ENCODE data around the gene TSPO. TPM values are rescaled to one million over a fixed set of nuclear protein-coding genes. Genes with fewer than 3 reads are reported as not detected.

TSPO gene
- polyA plus RNA-seq, 1 donor (not counting 4 experiments of a cell fraction or from before 2014, with no cell fraction given), result 139 TPM

DNA sequence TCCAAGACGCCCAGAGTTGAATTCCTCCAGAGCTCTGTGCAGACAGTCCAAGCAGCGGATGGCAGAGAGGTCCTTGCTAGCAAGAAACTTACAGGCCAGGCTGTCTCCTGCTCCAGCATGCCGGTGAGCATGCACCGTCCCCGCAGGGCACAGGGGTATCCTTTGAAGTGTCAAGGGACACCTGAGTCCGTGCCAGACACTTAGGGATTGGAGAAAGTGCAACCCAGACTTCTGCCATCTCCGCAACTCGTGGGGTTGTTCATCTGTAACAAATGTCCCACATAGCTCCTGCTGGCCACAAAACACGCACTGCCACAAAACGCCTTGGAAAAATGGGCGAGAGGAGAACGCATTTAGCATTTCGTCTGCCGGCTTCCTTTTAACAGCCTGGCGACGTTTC is 13.3 kb downstream of the TSPO start:
- no peak overlapping the region for H3K27ac ChIP-seq (ENCODE audit: control insufficient read depth, insufficient read depth, low read length)
- H3K9ac ChIP-seq (ENCODE audit: control insufficient read depth, extremely low read depth, insufficient read depth, low read length), result no peak overlapping the region

DNA sequence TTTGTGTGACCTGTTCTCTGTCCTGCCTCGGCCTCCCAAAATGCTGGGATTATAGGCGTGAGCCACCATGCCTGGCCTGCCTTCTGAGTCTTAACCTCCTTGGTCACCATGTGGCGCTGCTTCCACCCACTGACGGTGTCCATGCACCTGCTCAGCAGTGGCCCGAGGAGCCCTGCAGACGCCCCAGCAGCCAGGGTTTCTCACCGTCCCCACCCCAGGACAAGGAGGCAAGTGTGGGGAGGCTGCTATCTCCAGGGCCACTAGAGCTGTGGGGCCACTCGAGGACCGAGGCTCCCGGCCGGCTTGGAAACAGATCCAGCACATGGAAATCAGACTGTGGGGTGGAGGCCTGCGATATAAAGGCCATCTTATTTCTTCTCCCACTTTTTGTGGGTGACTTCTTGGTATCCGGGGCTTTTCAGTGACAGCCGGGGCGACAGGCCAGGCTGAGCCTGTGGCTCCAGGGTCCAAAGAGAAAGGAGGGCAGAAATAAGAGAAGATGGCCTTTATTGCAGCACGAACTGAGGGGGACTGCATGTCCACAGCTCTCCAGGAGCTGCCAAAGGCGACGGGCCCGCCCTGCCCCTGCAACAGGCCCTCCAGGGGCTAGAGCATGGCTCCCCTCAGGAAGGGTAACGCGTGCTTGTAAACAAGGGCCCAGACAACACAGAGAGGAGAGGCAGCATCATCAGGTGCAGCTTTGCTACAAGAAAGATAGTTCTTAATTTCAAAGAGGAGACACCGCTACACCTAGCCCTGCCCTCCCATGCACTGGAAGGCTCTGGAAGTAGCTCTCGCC is 15.0 kb downstream of the TSPO start:
- no peak overlapping the region for H3K27ac ChIP-seq (ENCODE audit: control insufficient read depth, insufficient read depth, low read length)
- dilution Hi-C loops (cut with MboI; ENCODE audit: extremely low pct_ligation_motif_present, low sequenced_read_pairs), result no loop called here
- H3K27me3 ChIP-seq (ENCODE audit: control insufficient read depth, extremely low read depth, insufficient read depth, low read length), result no peaks in the 10 kb centered on the region
- no peaks in the 10 kb centered on the region for H3K9me3 ChIP-seq (ENCODE audit: control insufficient read depth, low read depth, low read length)
- H4K20me1 ChIP-seq (ENCODE audit: control insufficient read depth, extremely low read depth, insufficient read depth, low read length), result peaks cover 8% of the 10 kb centered on the region
- H3K79me2 ChIP-seq (ENCODE audit: control insufficient read depth, insufficient read depth, low read length), result no peaks in the 10 kb centered on the region
- H3K9ac ChIP-seq (ENCODE audit: control insufficient read depth, extremely low read depth, insufficient read depth, low read length), result no peak overlapping the region
- H3K9me1 ChIP-seq (ENCODE audit: control insufficient read depth, extremely low read depth, insufficient read depth, low read length), result peaks cover 5% of the 10 kb centered on the region
- no peak for FAIRE-seq
- H2AFZ ChIP-seq (ENCODE audit: control insufficient read depth, low read length), result no peak overlapping the region
- peaks cover 20 to 28% of the 10 kb centered on the region in 2 experiments for H3K36me3 ChIP-seq (ENCODE audit: control insufficient read depth in 2 of 2, extremely low read depth in 1 of 2, insufficient read depth in 2 of 2, low read length in 2 of 2)
- TF ChIP-seq EZH2 (IDR thresholded peaks at IDR 0.05; ENCODE audit: low read length) (no peak), CTCF (optimal IDR thresholded peaks at IDR 0.05 in 1 of 3, IDR thresholded peaks at IDR 0.05 in 1 of 3, conservative IDR thresholded peaks at IDR 0.05 in 1 of 3; ENCODE audit: extremely low read depth in 1 of 3, insufficient read depth in 2 of 3, low read length in 3 of 3) (no peak)
- no peak overlapping the region for H3K4me3 ChIP-seq (ENCODE audit: control insufficient read depth in 2 of 3, extremely low read depth in 1 of 3, insufficient read depth in 2 of 3, low read depth in 1 of 3, low read length in 3 of 3)
- H3K4me1 ChIP-seq (ENCODE audit: control insufficient read depth, extremely low read depth, insufficient read depth, low read length), result peaks cover 35% of the 10 kb centered on the region
- H3K4me2 ChIP-seq (ENCODE audit: control insufficient read depth, extremely low read depth, insufficient read depth, low read depth, low read length), result no peak overlapping the region
- no peak for DNase-seq (ENCODE audit: low read depth, low spot score)

More for the DNA sequence above, 13.3 kb downstream of the TSPO start:
- peaks cover 16% of the 10 kb centered on the region for H4K20me1 ChIP-seq (ENCODE audit: control insufficient read depth, extremely low read depth, insufficient read depth, low read length)
- peaks cover 35% of the 10 kb centered on the region for H3K4me1 ChIP-seq (ENCODE audit: control insufficient read depth, extremely low read depth, insufficient read depth, low read length)
- peaks cover 25 to 29% of the 10 kb centered on the region in 2 experiments for H3K36me3 ChIP-seq (ENCODE audit: control insufficient read depth in 2 of 2, extremely low read depth in 1 of 2, insufficient read depth in 2 of 2, low read length in 2 of 2)
- TF ChIP-seq EZH2 (IDR thresholded peaks at IDR 0.05; ENCODE audit: low read length) (no peak), CTCF (optimal IDR thresholded peaks at IDR 0.05 in 1 of 3, IDR thresholded peaks at IDR 0.05 in 1 of 3, conservative IDR thresholded peaks at IDR 0.05 in 1 of 3; ENCODE audit: extremely low read depth in 1 of 3, insufficient read depth in 2 of 3, low read length in 3 of 3) (no peak)
- FAIRE-seq (no peak), DNase-seq (ENCODE audit: low read depth, low spot score) (no peak)
- H3K27me3 ChIP-seq (ENCODE audit: control insufficient read depth, extremely low read depth, insufficient read depth, low read length), result no peaks in the 10 kb centered on the region
- dilution Hi-C loops (cut with MboI; ENCODE audit: extremely low pct_ligation_motif_present, low sequenced_read_pairs), result no loop called here
- H3K4me2 ChIP-seq (ENCODE audit: control insufficient read depth, extremely low read depth, insufficient read depth, low read depth, low read length), result no peak overlapping the region
- H3K9me1 ChIP-seq (ENCODE audit: control insufficient read depth, extremely low read depth, insufficient read depth, low read length), result peaks cover 7% of the 10 kb centered on the region
- H2AFZ ChIP-seq (ENCODE audit: control insufficient read depth, low read length), result no peak overlapping the region
- H3K9me3 ChIP-seq (ENCODE audit: control insufficient read depth, low read depth, low read length), result no peaks in the 10 kb centered on the region
- H3K4me3 ChIP-seq (ENCODE audit: control insufficient read depth in 2 of 3, extremely low read depth in 1 of 3, insufficient read depth in 2 of 3, low read depth in 1 of 3, low read length in 3 of 3), result no peak overlapping the region
- peaks cover 2% of the 10 kb centered on the region for H3K79me2 ChIP-seq (ENCODE audit: control insufficient read depth, insufficient read depth, low read length)
